ENCODE measurements around the gene A3GALT2. TPM values are rescaled to one million over a fixed set of nuclear protein-coding genes. Genes with fewer than 3 reads are reported as not detected.

The A3GALT2 gene
- total and polyA plus RNA-seq, 9 of the 15 experiments (the other 6 are each of a cell fraction or from before 2014, with no cell fraction given) = not detected

- TF ChIP-seq SNAPC5 (CRISPR knock-in tag; IDR thresholded peaks at IDR 0.05) (no peak), NONO (IDR thresholded peaks at IDR 0.05; ENCODE audit: low read depth in 2 of 2, low read length in 1 of 2) (peak in 1 of 2 experiments; percentile 22; a peak in 1 of 4 replicates), ZEB2 (IDR thresholded peaks at IDR 0.05) (no peak), TARDBP (IDR thresholded peaks at IDR 0.05) (peak; percentile 50; the same call in 1 of the 2 replicates), KLF16 (IDR thresholded peaks at IDR 0.05) (peak; percentile 37; the same call in 1 of the 2 replicates), CTCF (IDR thresholded peaks at IDR 0.05 in 2 of 3, conservative IDR thresholded peaks at IDR 0.05 in 1 of 3; ENCODE audit: insufficient read depth in 2 of 3, low read depth in 1 of 3, low read length in 3 of 3) (peak; percentile 95 to 98 (median 98)), LEF1 (IDR thresholded peaks at IDR 0.05) (no peak), ZNF316 (IDR thresholded peaks at IDR 0.05) (no peak), TAF1 (IDR thresholded peaks at IDR 0.05; ENCODE audit: control insufficient read depth, extremely low read depth, insufficient read depth, low read length, severe bottlenecking) (no peak), SMARCA5 (IDR thresholded peaks at IDR 0.05) (peak; percentile 55; the same call in 1 of the 2 replicates), RBM25 (IDR thresholded peaks at IDR 0.05; ENCODE audit: low read depth, low read length, severe bottlenecking) (peak; percentile 83), ARID2 (IDR thresholded peaks at IDR 0.05) (peak; percentile 78; the same call in 1 of the 2 replicates), ETV5 (CRISPR knock-in tag; IDR thresholded peaks at IDR 0.05; ENCODE audit: low read depth) (peak; percentile 36; the same call in 1 of the 2 replicates), MTA3 (IDR thresholded peaks at IDR 0.05; ENCODE audit: borderline replicate concordance) (no peak), CBX8 (IDR thresholded peaks at IDR 0.05; ENCODE audit: borderline replicate concordance, extremely low read depth, low read depth, low read length, poor library complexity, severe bottlenecking) (no peak), ADNP (tag; IDR thresholded peaks at IDR 0.05) (peak; percentile 79)
- TF ChIP-seq, protein P1, sequence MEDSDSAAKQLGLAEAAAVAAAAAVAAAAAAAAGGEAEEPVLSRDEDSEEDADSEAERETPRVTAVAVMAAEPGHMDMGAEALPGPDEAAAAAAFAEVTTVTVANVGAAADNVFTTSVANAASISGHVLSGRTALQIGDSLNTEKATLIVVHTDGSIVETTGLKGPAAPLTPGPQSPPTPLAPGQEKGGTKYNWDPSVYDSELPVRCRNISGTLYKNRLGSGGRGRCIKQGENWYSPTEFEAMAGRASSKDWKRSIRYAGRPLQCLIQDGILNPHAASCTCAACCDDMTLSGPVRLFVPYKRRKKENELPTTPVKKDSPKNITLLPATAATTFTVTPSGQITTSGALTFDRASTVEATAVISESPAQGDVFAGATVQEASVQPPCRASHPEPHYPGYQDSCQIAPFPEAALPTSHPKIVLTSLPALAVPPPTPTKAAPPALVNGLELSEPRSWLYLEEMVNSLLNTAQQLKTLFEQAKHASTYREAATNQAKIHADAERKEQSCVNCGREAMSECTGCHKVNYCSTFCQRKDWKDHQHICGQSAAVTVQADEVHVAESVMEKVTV (CRISPR knock-in tag; IDR thresholded peaks at IDR 0.05) = peak; percentile 85
- TF ChIP-seq, protein P2, sequence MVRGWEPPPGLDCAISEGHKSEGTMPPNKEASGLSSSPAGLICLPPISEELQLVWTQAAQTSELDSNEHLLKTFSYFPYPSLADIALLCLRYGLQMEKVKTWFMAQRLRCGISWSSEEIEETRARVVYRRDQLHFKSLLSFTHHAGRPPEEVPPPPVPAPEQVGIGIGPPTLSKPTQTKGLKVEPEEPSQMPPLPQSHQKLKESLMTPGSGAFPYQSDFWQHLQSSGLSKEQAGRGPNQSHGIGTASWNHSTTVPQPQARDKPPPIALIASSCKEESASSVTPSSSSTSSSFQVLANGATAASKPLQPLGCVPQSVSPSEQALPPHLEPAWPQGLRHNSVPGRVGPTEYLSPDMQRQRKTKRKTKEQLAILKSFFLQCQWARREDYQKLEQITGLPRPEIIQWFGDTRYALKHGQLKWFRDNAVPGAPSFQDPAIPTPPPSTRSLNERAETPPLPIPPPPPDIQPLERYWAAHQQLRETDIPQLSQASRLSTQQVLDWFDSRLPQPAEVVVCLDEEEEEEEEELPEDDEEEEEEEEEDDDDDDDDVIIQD (CRISPR knock-in tag; IDR thresholded peaks at IDR 0.05) = no peak
- TF ChIP-seq, protein P3, sequence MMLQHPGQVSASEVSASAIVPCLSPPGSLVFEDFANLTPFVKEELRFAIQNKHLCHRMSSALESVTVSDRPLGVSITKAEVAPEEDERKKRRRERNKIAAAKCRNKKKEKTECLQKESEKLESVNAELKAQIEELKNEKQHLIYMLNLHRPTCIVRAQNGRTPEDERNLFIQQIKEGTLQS (IDR thresholded peaks at IDR 0.05) = no peak
- TF ChIP-seq, protein P3 (CRISPR knock-in tag; conservative IDR thresholded peaks at IDR 0.05) = no peak
- TF ChIP-seq, protein P4, sequence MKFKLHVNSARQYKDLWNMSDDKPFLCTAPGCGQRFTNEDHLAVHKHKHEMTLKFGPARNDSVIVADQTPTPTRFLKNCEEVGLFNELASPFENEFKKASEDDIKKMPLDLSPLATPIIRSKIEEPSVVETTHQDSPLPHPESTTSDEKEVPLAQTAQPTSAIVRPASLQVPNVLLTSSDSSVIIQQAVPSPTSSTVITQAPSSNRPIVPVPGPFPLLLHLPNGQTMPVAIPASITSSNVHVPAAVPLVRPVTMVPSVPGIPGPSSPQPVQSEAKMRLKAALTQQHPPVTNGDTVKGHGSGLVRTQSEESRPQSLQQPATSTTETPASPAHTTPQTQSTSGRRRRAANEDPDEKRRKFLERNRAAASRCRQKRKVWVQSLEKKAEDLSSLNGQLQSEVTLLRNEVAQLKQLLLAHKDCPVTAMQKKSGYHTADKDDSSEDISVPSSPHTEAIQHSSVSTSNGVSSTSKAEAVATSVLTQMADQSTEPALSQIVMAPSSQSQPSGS (CRISPR knock-in tag; IDR thresholded peaks at IDR 0.05) = no peak
Measured at GRCh38 chr1:33295450-33296081, 25.3 kb downstream of the A3GALT2 start (continued).
